Neural crest cell (in vitro differentiated cells): Measurements from ENCODE around the gene NT5C. TPM values are rescaled to one million over a fixed set of nuclear protein-coding genes. Genes with fewer than 3 reads are reported as not detected.

Source experiments
- DNase-seq: peaks from one replicate; pipeline ENCODE4 v3.0.0; 2021; ENCODE audit warnings: low read depth, mixed read lengths, low spot score
- H3K27ac Mint-ChIP-seq: one replicate; pipeline ENCODE4 v1.8.0; 2021; ENCODE audit warnings: mild to moderate bottlenecking, mixed read lengths; ENCODE audit not compliant: unreplicated experiment
- H3K27me3 Mint-ChIP-seq: 2 replicates; pipeline ENCODE4 v1.8.0; 2021; ENCODE audit warnings: low read depth, mild to moderate bottlenecking, mixed read lengths
- H3K36me3 Mint-ChIP-seq: 2 replicates; pipeline ENCODE4 v1.8.0; 2021; ENCODE audit warnings: low read depth, mild to moderate bottlenecking, mixed read lengths
- H3K4me1 Mint-ChIP-seq: 2 replicates; pipeline ENCODE4 v1.8.0; 2021; ENCODE audit warnings: mixed read lengths
- H3K4me3 Mint-ChIP-seq: one replicate; pipeline ENCODE4 v1.8.0; 2021; ENCODE audit warnings: mild to moderate bottlenecking, mixed read lengths
- H3K9me3 Mint-ChIP-seq: 2 replicates; pipeline ENCODE4 v1.8.0; 2021; ENCODE audit warnings: mixed read lengths
- CTCF ChIP-seq: fragments of 200-600 bp; sonication (generic); conservative IDR thresholded peaks from 2 replicates; pipeline ENCODE4 v1.5.0; 2021; ENCODE audit warnings: antibody characterized with exemption, mild to moderate bottlenecking
- total RNA-seq: library from RNA; stranded (reverse); gene quantifications from 2 replicates; pipeline ENCODE4 v1.2.1, GENCODE V29; 2021

NT5C gene
- total RNA-seq, 1 donor from 2014 or later: 70.2 TPM

DNA sequence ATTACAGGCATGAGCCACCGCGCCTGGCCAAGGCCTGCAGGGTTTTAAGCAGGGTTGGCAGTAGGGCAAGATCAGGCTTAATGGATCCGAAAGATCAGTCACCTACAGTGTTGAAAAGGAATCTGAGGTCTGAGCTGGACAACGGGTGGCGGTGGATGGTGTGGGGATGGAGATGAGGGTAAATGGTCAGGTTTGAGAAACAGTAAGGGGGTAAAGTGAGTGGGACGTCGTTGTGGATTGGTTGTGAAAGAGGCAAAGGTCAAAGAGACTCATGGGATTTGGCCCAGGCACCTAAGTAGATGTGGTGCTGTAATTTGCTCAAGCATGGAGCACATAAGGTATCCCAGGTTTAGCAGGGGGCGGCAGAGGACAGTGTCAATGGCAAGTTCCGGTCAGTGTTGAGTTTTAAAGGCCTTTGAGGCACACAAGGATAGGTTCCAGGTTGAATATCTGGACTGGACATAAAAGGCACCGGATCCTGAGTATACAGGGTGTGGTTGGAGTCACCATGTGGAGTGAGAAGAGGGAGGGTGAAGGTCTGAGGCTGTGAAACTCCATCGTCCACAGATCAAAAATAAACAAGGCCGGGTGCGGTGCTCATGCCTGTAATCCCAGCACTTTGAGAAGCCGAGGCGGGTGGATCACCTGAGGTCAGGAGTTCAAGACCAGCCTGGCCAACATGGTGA, 44.9 kb downstream of the NT5C start:
- peaks cover 4% of the 10 kb centered on the region for H3K27me3 Mint-ChIP-seq
- DNase-seq: no peak
- H3K9me3 Mint-ChIP-seq: no peaks in the 10 kb centered on the region
- no peaks in the 10 kb centered on the region for H3K36me3 Mint-ChIP-seq
- H3K27ac Mint-ChIP-seq: no peak overlapping the region
- peaks cover 52% of the 10 kb centered on the region for H3K4me1 Mint-ChIP-seq
- peak overlapping the region; percentile 73 for H3K4me3 Mint-ChIP-seq
- no peak for TF ChIP-seq CTCF

DNA sequence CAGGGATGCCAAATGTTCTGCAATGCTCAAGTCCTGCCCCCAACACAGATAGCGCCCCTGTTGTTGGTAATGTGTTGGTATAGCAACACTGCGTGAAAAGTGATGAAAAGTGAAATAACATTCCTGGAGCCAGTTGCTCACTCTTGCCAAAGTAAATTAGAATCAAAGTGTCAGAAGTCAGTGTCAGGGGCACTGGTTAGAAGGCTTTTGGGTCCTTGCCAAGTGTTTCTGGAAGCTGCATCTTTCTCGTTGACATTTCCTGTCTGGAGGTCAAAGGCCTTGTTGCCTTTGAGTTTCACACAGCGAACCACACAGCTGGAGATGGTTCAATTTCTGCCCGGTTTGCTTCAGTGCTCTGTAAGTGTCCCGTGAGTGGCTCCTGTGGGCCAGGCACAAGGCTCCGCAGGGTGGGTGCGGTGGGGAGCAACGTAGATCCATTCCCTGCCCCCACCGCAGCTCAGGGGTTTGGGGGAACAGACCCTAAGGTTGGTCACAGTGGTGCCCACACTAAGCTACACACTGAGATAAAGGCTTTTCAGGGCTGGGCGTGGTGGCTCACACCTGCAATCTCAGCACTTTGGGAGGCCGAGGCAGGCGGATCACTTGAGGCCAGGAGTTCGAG, 47.4 kb downstream of the NT5C start:
- DNase-seq: no peak
- TF ChIP-seq CTCF: no peak
- no peaks in the 10 kb centered on the region for H3K9me3 Mint-ChIP-seq
- H3K4me1 Mint-ChIP-seq: peaks cover 48% of the 10 kb centered on the region
- no peak overlapping the region for H3K27ac Mint-ChIP-seq
- no peak overlapping the region for H3K4me3 Mint-ChIP-seq
- H3K27me3 Mint-ChIP-seq: peaks cover 4% of the 10 kb centered on the region
- no peaks in the 10 kb centered on the region for H3K36me3 Mint-ChIP-seq

DNA sequence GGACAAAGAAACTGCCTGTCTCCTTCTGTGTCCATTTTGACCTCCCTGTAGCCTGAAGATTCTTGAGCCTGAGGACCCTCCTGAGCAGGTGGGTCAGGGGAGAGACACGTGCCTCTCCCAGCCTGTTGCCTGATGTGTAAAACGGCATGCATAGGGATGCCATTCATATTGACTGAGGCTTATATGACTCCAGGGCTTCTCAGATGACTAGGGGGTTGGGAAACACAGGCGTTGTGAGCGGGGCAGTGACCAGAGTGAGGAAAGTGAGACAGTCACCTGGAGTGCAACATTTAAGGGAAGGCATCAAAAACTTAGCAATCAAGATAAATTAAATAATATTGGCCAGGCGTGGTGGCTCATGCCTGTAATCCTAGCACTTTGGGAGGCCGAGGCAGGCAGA, 48.9 kb downstream of the NT5C start:
- Mint-ChIP-seq H3K27ac (no peak overlapping the region), H3K4me1 (peaks cover 44% of the 10 kb centered on the region), H3K36me3 (no peaks in the 10 kb centered on the region), H3K27me3 (peaks cover 4% of the 10 kb centered on the region), H3K9me3 (no peaks in the 10 kb centered on the region), H3K4me3 (no peak overlapping the region)
- no peak for TF ChIP-seq CTCF
- DNase-seq: no peak

GRCh38 chr17:75081611-75082540, 49.7 kb downstream of the NT5C start:
- peaks cover 4% of the 10 kb centered on the region for H3K27me3 Mint-ChIP-seq
- H3K36me3 Mint-ChIP-seq: no peaks in the 10 kb centered on the region
- no peak for DNase-seq
- H3K4me3 Mint-ChIP-seq: peak overlapping the region; percentile 22
- no peak overlapping the region for H3K27ac Mint-ChIP-seq
- no peaks in the 10 kb centered on the region for H3K9me3 Mint-ChIP-seq
- peaks cover 38% of the 10 kb centered on the region for H3K4me1 Mint-ChIP-seq
- TF ChIP-seq CTCF: no peak

Other genes starting within 250 kb of the NT5C start
- not detected in 2 replicates for gene FADS6, start 238.1 kb downstream of the NT5C start, total RNA-seq
- gene USH1G, start 208.5 kb downstream of the NT5C start, total RNA-seq: 0.14 TPM in 1 of 2 replicates, not detected in the other
- gene OTOP2, start 207.5 kb downstream of the NT5C start, total RNA-seq: not detected in 2 replicates
- gene OTOP3, start 195.8 kb downstream of the NT5C start, total RNA-seq: not detected in 2 replicates
- gene HID1, start 159.0 kb downstream of the NT5C start, total RNA-seq: 11.8 and 14.6 TPM in 2 replicates
- gene CDR2L, start 144.1 kb downstream of the NT5C start, total RNA-seq: 24.0 and 24.1 TPM in 2 replicates
- gene MRPL58, start 119.1 kb downstream of the NT5C start, total RNA-seq: 35.3 and 37.6 TPM in 2 replicates
- 198 and 208 TPM in 2 replicates for gene ATP5PD, start 84.8 kb downstream of the NT5C start, total RNA-seq
- 35.2 and 37.8 TPM in 2 replicates for gene KCTD2, start 84.5 kb downstream of the NT5C start, total RNA-seq
- 6.0 and 7.3 TPM in 2 replicates for gene SLC16A5, start 43.8 kb downstream of the NT5C start, total RNA-seq
- gene ARMC7, start 21.8 kb downstream of the NT5C start, total RNA-seq: 15.6 and 15.8 TPM in 2 replicates
- 319 and 334 TPM in 2 replicates for gene JPT1, start 22.8 kb upstream of the NT5C start, total RNA-seq
- 773 and 776 TPM in 2 replicates for gene SUMO2, start 51.2 kb upstream of the NT5C start, total RNA-seq
- 122 and 126 TPM in 2 replicates for gene NUP85, start 73.9 kb upstream of the NT5C start, total RNA-seq
- 57.2 and 59.0 TPM in 2 replicates for gene GGA3, start 129.9 kb upstream of the NT5C start, total RNA-seq
- gene MRPS7, start 130.1 kb upstream of the NT5C start, total RNA-seq: 84.7 and 86.4 TPM in 2 replicates
- 13.8 and 15.9 TPM in 2 replicates for gene MIF4GD, start 139.5 kb upstream of the NT5C start, total RNA-seq
- gene SLC25A19, start 157.7 kb upstream of the NT5C start, total RNA-seq: 15.7 and 18.6 TPM in 2 replicates